GM12872 (cell line): ENCODE data around the gene USP34.

Experiments used
- TF ChIP-seq, protein P1 (sequence below): IDR thresholded peaks from 3 replicates; pipeline ENCODE4 v1.5.1; 2011; ENCODE audit warnings: low read depth, mild to moderate bottlenecking, low read length, moderate library complexity; ENCODE audit not compliant: insufficient read depth

The USP34 gene

DNA sequence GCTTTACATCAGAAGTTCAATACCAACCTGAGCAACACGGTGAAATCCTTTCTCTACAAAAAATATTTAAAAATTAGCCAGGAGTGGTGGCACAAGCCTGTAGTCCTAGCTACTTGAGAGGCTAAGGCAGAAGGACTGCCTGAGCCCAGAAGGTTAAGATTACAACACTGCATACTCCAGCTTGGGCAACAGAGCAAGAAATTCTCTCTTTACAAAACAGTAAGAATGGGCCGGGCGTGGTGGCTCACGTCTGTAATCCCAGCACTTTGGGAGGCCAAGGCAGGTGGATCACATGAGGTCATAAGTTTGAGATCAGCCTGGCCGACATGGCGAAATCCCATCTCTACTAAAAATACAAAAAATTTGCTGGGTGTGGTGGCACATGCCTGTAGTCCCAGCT, 113.2 kb downstream of the USP34 start:
- TF ChIP-seq, protein P1, sequence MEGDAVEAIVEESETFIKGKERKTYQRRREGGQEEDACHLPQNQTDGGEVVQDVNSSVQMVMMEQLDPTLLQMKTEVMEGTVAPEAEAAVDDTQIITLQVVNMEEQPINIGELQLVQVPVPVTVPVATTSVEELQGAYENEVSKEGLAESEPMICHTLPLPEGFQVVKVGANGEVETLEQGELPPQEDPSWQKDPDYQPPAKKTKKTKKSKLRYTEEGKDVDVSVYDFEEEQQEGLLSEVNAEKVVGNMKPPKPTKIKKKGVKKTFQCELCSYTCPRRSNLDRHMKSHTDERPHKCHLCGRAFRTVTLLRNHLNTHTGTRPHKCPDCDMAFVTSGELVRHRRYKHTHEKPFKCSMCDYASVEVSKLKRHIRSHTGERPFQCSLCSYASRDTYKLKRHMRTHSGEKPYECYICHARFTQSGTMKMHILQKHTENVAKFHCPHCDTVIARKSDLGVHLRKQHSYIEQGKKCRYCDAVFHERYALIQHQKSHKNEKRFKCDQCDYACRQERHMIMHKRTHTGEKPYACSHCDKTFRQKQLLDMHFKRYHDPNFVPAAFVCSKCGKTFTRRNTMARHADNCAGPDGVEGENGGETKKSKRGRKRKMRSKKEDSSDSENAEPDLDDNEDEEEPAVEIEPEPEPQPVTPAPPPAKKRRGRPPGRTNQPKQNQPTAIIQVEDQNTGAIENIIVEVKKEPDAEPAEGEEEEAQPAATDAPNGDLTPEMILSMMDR, result no peak

DNA sequence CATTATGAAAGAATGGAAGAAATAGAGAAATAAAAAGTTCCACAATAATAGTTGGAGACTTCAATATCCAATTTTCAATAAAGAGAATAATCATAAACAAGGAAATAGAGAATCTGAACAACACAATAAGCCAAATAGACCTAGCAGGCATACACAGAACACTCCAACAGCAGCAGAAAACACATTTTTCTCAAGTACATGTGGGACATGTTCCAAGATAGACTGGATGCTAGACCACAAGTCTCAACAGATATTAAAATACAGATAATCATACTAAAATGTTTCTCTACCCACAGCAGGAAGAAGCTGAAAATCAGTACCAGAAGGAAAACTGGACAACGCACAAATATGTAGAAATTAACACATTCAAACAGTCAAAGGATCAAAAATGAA, 113.9 kb downstream of the USP34 start:
- TF ChIP-seq, protein P1, result no peak

DNA sequence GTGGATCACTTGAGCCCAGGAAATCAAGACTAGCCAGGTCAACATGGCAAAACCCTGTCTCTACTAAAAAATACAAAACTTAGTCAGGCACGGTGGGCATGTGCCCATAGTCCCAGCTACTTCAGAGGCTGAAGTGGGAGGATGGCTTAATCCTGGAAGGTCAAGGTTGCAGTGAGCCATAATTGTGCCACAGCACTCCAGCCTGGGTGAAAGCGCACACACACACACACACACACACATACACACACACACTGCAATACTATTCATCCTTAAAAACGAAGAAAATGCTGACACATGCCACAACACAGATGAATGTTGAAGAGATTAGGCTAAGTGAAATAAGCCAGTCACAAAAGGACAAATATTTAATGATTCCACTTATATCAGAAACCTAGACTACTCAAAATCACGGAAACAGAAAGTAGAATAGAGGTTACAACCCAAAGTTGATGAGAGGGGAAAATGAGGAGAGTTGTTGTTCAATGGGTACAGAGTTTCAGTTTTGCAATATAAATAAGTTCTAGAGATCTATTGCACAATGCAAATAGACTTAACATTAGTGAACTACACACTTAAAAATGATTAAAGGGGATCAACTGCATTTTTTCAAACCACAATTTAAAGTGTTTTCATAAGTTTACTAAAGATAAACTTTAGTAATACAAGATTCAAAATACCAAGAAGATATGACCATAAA, 114.5 kb downstream of the USP34 start:
- TF ChIP-seq, protein P1, result no peak

DNA sequence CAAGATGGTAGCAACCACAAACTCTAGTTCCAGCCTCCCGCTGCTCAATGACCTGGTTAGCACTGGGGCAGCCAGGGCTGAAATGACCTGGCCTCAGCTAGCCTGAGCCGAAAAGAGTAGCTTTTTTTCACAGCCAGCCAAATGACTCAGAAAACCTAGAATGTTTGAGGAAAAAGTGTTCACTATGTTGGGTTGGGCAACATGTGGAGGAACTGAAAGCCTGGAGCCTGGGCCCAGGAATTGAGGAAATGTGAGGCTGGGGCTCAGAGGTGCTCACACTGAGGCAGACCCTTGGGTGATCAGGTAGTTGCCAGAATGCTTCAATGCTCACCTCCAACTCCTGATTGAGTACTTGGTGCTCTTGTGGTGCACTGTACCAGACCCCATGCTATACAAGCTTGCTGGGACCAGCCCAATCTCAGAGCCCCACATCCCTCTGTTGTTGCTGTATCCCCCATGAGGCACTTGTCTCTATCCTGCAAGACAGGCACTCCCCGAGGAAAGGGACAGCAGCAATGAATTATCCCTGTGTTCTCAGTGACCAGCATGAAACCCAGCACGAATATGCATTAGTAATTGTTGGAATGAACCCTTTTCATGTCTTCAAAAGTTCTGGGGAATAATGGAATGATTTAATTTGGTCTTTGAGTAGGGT, 116.2 kb downstream of the USP34 start:
- TF ChIP-seq, protein P1, result no peak

DNA sequence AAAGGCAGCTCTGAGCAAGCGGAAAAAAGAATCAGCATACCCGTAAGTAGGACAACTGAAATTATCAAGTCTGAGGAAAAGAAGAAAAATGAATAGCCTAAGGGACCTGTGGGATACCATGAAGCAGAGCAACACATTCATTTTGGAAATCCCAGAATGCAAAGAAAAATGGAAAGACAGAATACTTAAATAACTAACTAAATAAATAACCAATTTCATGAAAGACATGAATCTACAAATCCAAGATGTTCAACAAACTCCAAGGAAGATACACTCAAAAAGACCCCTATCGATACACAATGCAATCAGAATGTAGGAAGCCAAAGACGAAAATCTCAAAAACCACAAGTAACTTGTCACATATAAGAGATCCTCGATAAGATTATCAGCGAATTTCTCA, 117.0 kb downstream of the USP34 start:
- TF ChIP-seq, protein P1, result no peak

DNA sequence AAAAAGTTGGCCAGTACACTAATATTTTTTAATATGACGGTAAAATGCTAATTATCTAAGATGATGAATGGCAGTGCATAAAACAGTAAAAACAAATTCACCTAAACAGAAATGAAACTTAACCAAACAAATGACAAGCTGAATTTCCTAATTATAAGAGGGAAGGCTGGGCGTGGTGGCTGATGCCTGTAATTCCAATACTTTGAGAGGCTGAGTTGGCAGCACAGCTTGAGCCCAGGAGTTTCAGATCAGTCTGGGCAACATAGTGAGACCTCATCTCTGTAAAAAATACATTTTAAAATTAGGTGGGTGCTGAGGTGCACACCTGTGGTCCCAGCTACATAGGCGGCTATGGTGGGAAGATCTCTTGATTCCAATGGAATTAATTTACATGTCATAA, 120.1 kb downstream of the USP34 start:
- TF ChIP-seq, protein P1, result no peak

DNA sequence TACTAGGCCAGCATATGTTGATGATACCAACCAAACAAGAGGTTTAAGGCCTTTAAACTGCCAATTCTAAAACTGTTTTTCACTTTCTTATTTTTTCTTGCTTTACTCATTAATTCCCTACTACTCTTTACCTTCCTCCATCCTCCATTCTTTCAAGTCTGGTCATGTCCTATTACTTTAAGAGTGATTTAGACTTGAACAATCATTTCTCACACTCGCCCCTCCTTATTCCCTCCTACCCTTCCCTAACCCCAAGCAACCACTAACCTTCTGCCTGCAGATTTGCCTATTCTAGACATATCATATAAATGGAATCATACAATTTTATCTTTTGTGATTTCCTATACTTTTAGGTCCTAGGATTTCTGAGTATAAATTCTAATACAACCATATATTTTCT, 127.7 kb downstream of the USP34 start:
- TF ChIP-seq, protein P1, result no peak
